H1 (cell line): ENCODE results near the gene HDLBP. TPM values are rescaled to one million over a fixed set of nuclear protein-coding genes. Genes with fewer than 3 reads are reported as not detected.

Experiments
- CTCF ChIA-PET: fragments of 300-600 bp; sonication (Branson Sonifier 250); formaldehyde crosslinking; loops from one replicate; lab custom pipeline; 2021; ENCODE audit not compliant: partially characterized antibody; lab: Charles Lee
- POLR2A ChIA-PET: fragments of 300-600 bp; sonication (Branson Sonifier 250); formaldehyde crosslinking; loops from one replicate; lab custom pipeline; 2021; ENCODE audit warnings: inconsistent platforms; ENCODE audit not compliant: partially characterized antibody; lab: Charles Lee
- DNase-seq, 2 experiments: peaks; one replicate each; pipeline versions ENCODE4 v3.0.0 to v3.0.0-alpha.2; 2010 to 2022; ENCODE audit warnings: low spot score in 2 of 2, low read depth in 1 of 2, mixed read lengths in 1 of 2
- FAIRE-seq: peaks from 2 replicates; lab custom pipeline; 2011; peaks lifted over from hg19 to GRCh38; lab: Jason Lieb, UNC
- H2AFZ ChIP-seq: 2 replicates; pipeline ENCODE4 v1.8.1; 2012; ENCODE audit warnings: low read length, inconsistent platforms
- H2AK5ac ChIP-seq: 2 replicates; pipeline ENCODE4 v1.6.1; 2013; ENCODE audit warnings: low read depth, low read length
- H2BK120ac ChIP-seq: replicated peaks from 2 replicates; pipeline ENCODE3; 2013; ENCODE audit warnings: low read depth, low read length, inconsistent platforms
- H2BK12ac ChIP-seq: 2 replicates; pipeline ENCODE4 v1.6.1; 2013; ENCODE audit warnings: low read depth, low read length
- H2BK15ac ChIP-seq: 2 replicates; pipeline ENCODE4 v1.6.1; 2013; ENCODE audit warnings: low read length
- H2BK20ac ChIP-seq: 2 replicates; pipeline ENCODE4 v1.6.1; 2013; ENCODE audit warnings: low read length
- H2BK5ac ChIP-seq: 2 replicates; pipeline ENCODE4 v1.6.1; 2013; ENCODE audit warnings: low read depth, low read length
- H3K14ac ChIP-seq: 2 replicates; pipeline ENCODE4 v1.6.1; 2013; ENCODE audit warnings: inconsistent platforms; ENCODE audit not compliant: insufficient read length
- H3K18ac ChIP-seq: 2 replicates; pipeline ENCODE4 v1.6.1; 2013; ENCODE audit warnings: low read length; ENCODE audit errors: extremely low read depth
- H3K23ac ChIP-seq: 2 replicates; pipeline ENCODE4 v1.6.1; 2013; ENCODE audit warnings: inconsistent platforms; ENCODE audit not compliant: insufficient read length
- H3K23me2 ChIP-seq: 2 replicates; pipeline ENCODE4 v1.6.1; 2013; ENCODE audit warnings: low read depth, low read length
- H3K27ac ChIP-seq: 2 replicates; pipeline ENCODE4 v1.6.1; 2011; ENCODE audit warnings: low read depth, low read length, inconsistent platforms
- H3K27me3 ChIP-seq, 4 experiments: replicated peaks in 1 of 4; 1 replicate in 1 of 4; 2 replicates in 3 of 4; pipeline versions ENCODE4 v1.6.1 to v1.8.1; 2011 to 2013; ENCODE audit warnings: low read length in 3 of 4, mild to moderate bottlenecking in 3 of 4, inconsistent platforms in 2 of 4, mixed read lengths in 2 of 4, moderate library complexity in 1 of 4; ENCODE audit not compliant: control insufficient read depth in 3 of 4, insufficient read depth in 3 of 4; ENCODE audit errors: extremely low read depth in 1 of 4
- H3K36me3 ChIP-seq, 4 experiments: 2 replicates each; pipeline versions ENCODE4 v1.6.1 to v1.8.1; 2011 to 2013; ENCODE audit warnings: mild to moderate bottlenecking in 4 of 4, low read length in 3 of 4, moderate library complexity in 2 of 4, control low read depth in 1 of 4, inconsistent platforms in 1 of 4; ENCODE audit not compliant: insufficient read depth in 4 of 4, control insufficient read depth in 2 of 4
- H3K4ac ChIP-seq: replicated peaks from 2 replicates; pipeline ENCODE3; 2013; ENCODE audit warnings: low read length, low read depth, mixed read lengths, inconsistent platforms; ENCODE audit not compliant: insufficient read length
- H3K4me1 ChIP-seq, 4 experiments: replicated peaks in 1 of 4; 1 replicate in 1 of 4; 2 replicates in 3 of 4; pipeline versions ENCODE4 v1.6.1 to v1.8.1; 2011 to 2013; ENCODE audit warnings: low read length in 3 of 4, inconsistent platforms in 2 of 4, mixed read lengths in 1 of 4; ENCODE audit not compliant: insufficient read depth in 4 of 4, control insufficient read depth in 3 of 4
- H3K4me2 ChIP-seq, 2 experiments: 2 replicates each; pipeline versions ENCODE4 v1.6.1 to v1.8.1; 2011 to 2013; ENCODE audit warnings: low read depth in 2 of 2, low read length in 2 of 2, control low read depth in 1 of 2, inconsistent platforms in 1 of 2, mild to moderate bottlenecking in 1 of 2; ENCODE audit not compliant: insufficient read depth in 1 of 2
- H3K4me3 ChIP-seq, 4 experiments: fragments of 200-600, 300-600 bp in 1 of 4; sonication (generic), shearing (Covaris generic), sonication (Bioruptor Twin) in 1 of 4; 2 replicates each; pipeline versions ENCODE4 v1.5.1 to v1.8.1; 2011 to 2016; ENCODE audit warnings: low read length in 4 of 4, low read depth in 3 of 4, control low read depth in 2 of 4, inconsistent platforms in 2 of 4, mild to moderate bottlenecking in 2 of 4, mixed read lengths in 1 of 4, moderate library complexity in 1 of 4; ENCODE audit not compliant: insufficient read depth in 2 of 4; ENCODE audit errors: extremely low read depth in 1 of 4
- H3K56ac ChIP-seq: replicated peaks from 2 replicates; pipeline ENCODE3; 2013; ENCODE audit warnings: low read depth, mild to moderate bottlenecking, mixed read lengths, low read length, inconsistent platforms; ENCODE audit not compliant: insufficient read length
- H3K79me1 ChIP-seq: 2 replicates; pipeline ENCODE4 v1.6.1; 2013; ENCODE audit warnings: low read depth, low read length, control low read depth
- H3K79me2 ChIP-seq, 2 experiments: 2 replicates each; pipeline versions ENCODE4 v1.6.1 to v1.8.1; 2012 to 2013; ENCODE audit warnings: low read length in 2 of 2, mild to moderate bottlenecking in 2 of 2, inconsistent platforms in 1 of 2; ENCODE audit not compliant: insufficient read depth in 2 of 2, control insufficient read depth in 1 of 2
- H3K9ac ChIP-seq, 4 experiments: replicated peaks in 1 of 4; 1 replicate in 1 of 4; 2 replicates in 3 of 4; pipeline versions ENCODE4 v1.6.1 to v1.8.1; 2011 to 2013; ENCODE audit warnings: low read depth in 3 of 4, low read length in 3 of 4, control low read depth in 2 of 4, mild to moderate bottlenecking in 2 of 4, moderate library complexity in 2 of 4, inconsistent platforms in 1 of 4; ENCODE audit errors: extremely low read depth in 1 of 4
- H3K9me3 ChIP-seq, 2 experiments: 2 replicates each; pipeline versions ENCODE4 v1.6.1 to v1.8.1; 2012 to 2013; ENCODE audit warnings: mild to moderate bottlenecking in 2 of 2, moderate library complexity in 2 of 2, control low read depth in 1 of 2, inconsistent platforms in 1 of 2, low read depth in 1 of 2, low read length in 1 of 2, mixed read lengths in 1 of 2; ENCODE audit not compliant: insufficient read depth in 2 of 2
- H4K20me1 ChIP-seq, 2 experiments: replicated peaks in 1 of 2; 2 replicates each; pipeline versions ENCODE3 to v1.8.1; 2011 to 2013; ENCODE audit warnings: inconsistent platforms in 2 of 2, low read length in 2 of 2, mild to moderate bottlenecking in 1 of 2; ENCODE audit not compliant: insufficient read depth in 2 of 2, control insufficient read depth in 1 of 2
- H4K5ac ChIP-seq: 2 replicates; pipeline ENCODE4 v1.6.1; 2013; ENCODE audit warnings: low read length, low read depth, mixed read lengths, inconsistent platforms; ENCODE audit not compliant: insufficient read length
- H4K8ac ChIP-seq: 2 replicates; pipeline ENCODE4 v1.8.0; 2013; ENCODE audit warnings: mild to moderate bottlenecking, moderate library complexity, low read length, inconsistent platforms; ENCODE audit not compliant: insufficient read depth; ENCODE audit errors: extremely low read depth
- H4K91ac ChIP-seq: replicated peaks from 2 replicates; pipeline ENCODE3; 2013; ENCODE audit warnings: low read length, mixed read lengths, inconsistent platforms; ENCODE audit not compliant: insufficient read length
- TBP ChIP-seq: IDR thresholded peaks from 2 replicates; pipeline ENCODE4 v1.6.1; 2011; ENCODE audit warnings: low read depth, low read length, improper control_type of control experiment
- TEAD4 ChIP-seq: IDR thresholded peaks from 2 replicates; pipeline ENCODE4 v1.6.1; 2012; ENCODE audit warnings: low read depth, low read length, inconsistent platforms, mixed read lengths
- WGBS, 2 experiments: shearing (Covaris generic) in 1 of 2; methylation state at CpG; one replicate each; pipeline versions ENCODE4 v1.1.6 to v1.1.7; 2013 to 2015; ENCODE audit warnings: low lambda C conversion rate in 2 of 2, mixed read lengths in 2 of 2, inconsistent platforms in 1 of 2, low coverage in 1 of 2, missing lambda C conversion rate in 1 of 2; ENCODE audit not compliant: insufficient replicate concordance in 2 of 2, insufficient coverage in 1 of 2, insufficient read length in 1 of 2; ENCODE audit errors: extremely low coverage in 1 of 2, missing lambda C conversion rate in 1 of 2; 5-methylcytosine and 5-hydroxymethylcytosine counted together
- polyA plus RNA-seq, 7 experiments: library from polyadenylated mRNA; depleted of rRNA in 3 of 7; stranded (reverse) in 5 of 7; unstranded in 2 of 7; fragments of >200 nt in 5 of 7; fragments of 200-250 nt in 2 of 7; gene quantifications; 1 replicate in 5 of 7; 2 replicates in 1 of 7; 4 replicates in 1 of 7; pipeline versions ENCODE4 v1.2.1 to v1.2.3, GENCODE V29; 2011 to 2013; ENCODE audit warnings: missing spikeins in 2 of 7, mixed read lengths in 2 of 7
- total RNA-seq: library from RNA; stranded (reverse); fragmentation: NEBNext Ultra II Directional; extraction: Animal tissue kit (Norgen Biotek cat#: 25700); gene quantifications from 2 replicates; pipeline ENCODE4 v1.2.1, GENCODE V29; 2021

The HDLBP gene
- total and polyA plus RNA-seq, 2 of the 8 experiments (the other 6 are each of a cell fraction or from before 2014, with no cell fraction given), result 185 to 360 TPM

DNA sequence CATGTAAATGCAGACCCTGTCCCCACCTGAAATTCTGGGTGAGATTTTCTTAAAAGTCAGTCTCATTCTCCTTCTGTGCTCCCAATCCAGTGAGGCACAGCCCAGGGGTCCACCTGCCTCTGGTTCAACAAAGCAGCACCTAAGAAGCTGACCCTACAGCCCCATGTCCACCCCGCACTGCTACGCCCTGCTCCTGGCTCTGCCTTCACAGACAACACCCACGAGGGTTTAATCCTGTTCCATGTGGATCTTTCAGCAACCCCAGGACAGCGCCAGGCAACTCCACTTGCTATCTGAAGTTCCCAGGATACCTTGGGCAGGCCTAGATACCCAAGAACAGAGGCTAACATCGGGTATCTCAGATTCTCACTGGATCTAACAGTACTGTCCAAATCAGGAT is 44.9 kb downstream of the HDLBP start:
- Histone ChIP-seq H3K14ac (no peak overlapping the region), H2BK15ac (no peak overlapping the region), H4K8ac (no peak overlapping the region), H2BK5ac (no peak overlapping the region), H3K9ac (no peak overlapping the region), H3K4ac (no peak overlapping the region), H3K23ac (no peak overlapping the region), H3K27ac (no peak overlapping the region), H3K18ac (no peak overlapping the region), H4K91ac (no peak overlapping the region), H2AFZ (no peak overlapping the region), H3K27me3 (no peaks in the 10 kb centered on the region), H3K23me2 (peaks cover 8% of the 10 kb centered on the region; the same call in 1 of the 2 replicates), H2BK20ac (no peak overlapping the region), H2BK120ac (no peak overlapping the region), H3K4me1 (peaks cover 0 to 14% (median 3%) of the 10 kb centered on the region in 4 experiments; a peak in 5 of 7 replicates), H2AK5ac (no peak overlapping the region), H3K79me1 (peaks cover 36% of the 10 kb centered on the region), H3K4me3 (no peak overlapping the region), H4K20me1 (peaks cover 19 to 50% of the 10 kb centered on the region in 2 experiments), H3K79me2 (peaks cover 10 to 69% of the 10 kb centered on the region in 2 experiments), H3K9me3 (no peaks in the 10 kb centered on the region), H2BK12ac (no peak overlapping the region), H3K36me3 (peaks cover 0 to 19% (median 4%) of the 10 kb centered on the region in 4 experiments; a peak in 4 of 8 replicates), H4K5ac (no peak overlapping the region), H3K56ac (no peak overlapping the region), H3K4me2 (no peak overlapping the region; a peak in 1 of 4 replicates)
- WGBS, 2 experiments, result 84% methylated on average over 5 of the region's 5 CpGs; no CpG with 5 or more reads in 1 of the 2 experiments
- POLR2A ChIA-PET, result interaction anchor here (0.5 kb wide), 1 partner anchor 36 kb away, joined by 3 read pairs; no protein-coding TSS in a partner anchor
- CTCF ChIA-PET, result interaction anchor here (1.3 kb wide), 1 partner anchor 11 kb away, joined by 3 read pairs; no protein-coding TSS in a partner anchor
- DNase-seq (no peak), FAIRE-seq (no peak)
- TF ChIP-seq TBP, result no peak
- TF ChIP-seq TEAD4, result no peak
